Measurements from ENCODE around the gene ERCC3. TPM values are rescaled to one million over a fixed set of nuclear protein-coding genes. Genes with fewer than 3 reads are reported as not detected.

ERCC3 gene
- total RNA-seq, 1 experiment from 2014 or later, result 69.5 TPM

- peak; percentile 66 for DNase-seq (ENCODE audit: low spot score)
- ChIA-PET CTCF (interaction anchor here (1.5 kb wide), 2 partner anchors 129 to 154 kb away, joined by 7 to 10 read pairs; no protein-coding TSS in a partner anchor), POLR2A (ENCODE audit: low non-redundant PET) (no interaction called here)
These were observed 30.7 kb upstream of the ERCC3 start for GRCh38 chr2:127324635-127325034.

GRCh38 chr2:127321303-127321702 lies 27.4 kb upstream of the ERCC3 start:
- BruUV-seq (replicated peaks), result no TSS peak
- CTCF ChIA-PET, result no interaction called here

More at GRCh38 chr2:127324635-127325034, 30.7 kb upstream of the ERCC3 start:
- intact Hi-C loops (cut with micrococcal nuclease; ENCODE audit: unreplicated experiment), result loop anchor here (1.0 to 5.0 kb wide), 3 partner anchors 127 to 324 kb away; no protein-coding TSS in a partner anchor
- Histone ChIP-seq H3K27me3 (replicated peaks; ENCODE audit: insufficient read depth, low read depth, low read length, poor library complexity) (no peaks in the 10 kb centered on the region), H3K27ac (ENCODE audit: low read depth, low read length, poor library complexity, severe bottlenecking) (no peak overlapping the region), H3K4me3 (ENCODE audit: low read depth, low read length, poor library complexity, severe bottlenecking) (no peak overlapping the region), H3K9me3 (ENCODE audit: low read depth, low read length, poor library complexity, severe bottlenecking) (no peaks in the 10 kb centered on the region), H3K36me3 (ENCODE audit: insufficient read depth, low read length, poor library complexity, severe bottlenecking) (peaks cover 31% of the 10 kb centered on the region), H3K4me1 (ENCODE audit: insufficient read depth, low read length, poor library complexity, severe bottlenecking) (no peaks in the 10 kb centered on the region)
- TF ChIP-seq CTCF (conservative IDR thresholded peaks at IDR 0.05; ENCODE audit: low read depth, low read length), result peak; percentile 78
- no peak for TF ChIP-seq EZH2 (IDR thresholded peaks at IDR 0.05; ENCODE audit: borderline replicate concordance, low read depth, low read length, poor library complexity, severe bottlenecking)
- BruUV-seq (replicated peaks), result no TSS peak

GRCh38 chr2:127320586-127321275 lies 26.8 kb upstream of the ERCC3 start:
- intact Hi-C loops (cut with micrococcal nuclease; ENCODE audit: unreplicated experiment), result loop anchor here (5.0 kb wide), 1 partner anchor 123 kb away; no protein-coding TSS in a partner anchor
- peaks cover 53% of the 10 kb centered on the region for H3K36me3 ChIP-seq (ENCODE audit: insufficient read depth, low read length, poor library complexity, severe bottlenecking)

More at GRCh38 chr2:127321303-127321702, 27.4 kb upstream of the ERCC3 start:
- Histone ChIP-seq H3K4me1 (ENCODE audit: insufficient read depth, low read length, poor library complexity, severe bottlenecking) (no peaks in the 10 kb centered on the region), H3K9me3 (ENCODE audit: low read depth, low read length, poor library complexity, severe bottlenecking) (no peaks in the 10 kb centered on the region), H3K27ac (ENCODE audit: low read depth, low read length, poor library complexity, severe bottlenecking) (no peak overlapping the region), H3K36me3 (ENCODE audit: insufficient read depth, low read length, poor library complexity, severe bottlenecking) (peaks cover 52% of the 10 kb centered on the region), H3K4me3 (ENCODE audit: low read depth, low read length, poor library complexity, severe bottlenecking) (no peak overlapping the region), H3K27me3 (replicated peaks; ENCODE audit: insufficient read depth, low read depth, low read length, poor library complexity) (no peaks in the 10 kb centered on the region)
- POLR2A ChIA-PET (ENCODE audit: low non-redundant PET), result no interaction called here
- no peak for DNase-seq (ENCODE audit: low spot score)
- intact Hi-C loops (cut with micrococcal nuclease; ENCODE audit: unreplicated experiment), result loop anchor here (5.0 kb wide), 1 partner anchor 124 kb away; no protein-coding TSS in a partner anchor
- TF ChIP-seq EZH2 (IDR thresholded peaks at IDR 0.05; ENCODE audit: borderline replicate concordance, low read depth, low read length, poor library complexity, severe bottlenecking) (no peak), CTCF (conservative IDR thresholded peaks at IDR 0.05; ENCODE audit: low read depth, low read length) (no peak)

More at GRCh38 chr2:127320586-127321275, 26.8 kb upstream of the ERCC3 start:
- Histone ChIP-seq H3K27ac (ENCODE audit: low read depth, low read length, poor library complexity, severe bottlenecking) (no peak overlapping the region), H3K9me3 (ENCODE audit: low read depth, low read length, poor library complexity, severe bottlenecking) (no peaks in the 10 kb centered on the region), H3K4me3 (ENCODE audit: low read depth, low read length, poor library complexity, severe bottlenecking) (no peak overlapping the region), H3K4me1 (ENCODE audit: insufficient read depth, low read length, poor library complexity, severe bottlenecking) (no peaks in the 10 kb centered on the region), H3K27me3 (replicated peaks; ENCODE audit: insufficient read depth, low read depth, low read length, poor library complexity) (no peaks in the 10 kb centered on the region)
- BruUV-seq (replicated peaks), result no TSS peak
- ChIA-PET POLR2A (ENCODE audit: low non-redundant PET) (no interaction called here), CTCF (no interaction called here)
- TF ChIP-seq EZH2 (IDR thresholded peaks at IDR 0.05; ENCODE audit: borderline replicate concordance, low read depth, low read length, poor library complexity, severe bottlenecking), result no peak
- TF ChIP-seq CTCF (conservative IDR thresholded peaks at IDR 0.05; ENCODE audit: low read depth, low read length), result no peak
- no peak for DNase-seq (ENCODE audit: low spot score)

All from A673 (cell line).